Uterus (tissue), 2 donors: Measurements from ENCODE around the gene VAMP8.
"Not testable (repeated sequence)": the region's sequence is repeated elsewhere in the genome, so short reads cannot be mapped to it uniquely, and the experiment has no call there.

Experiments used
- CTCF ChIP-seq, 4 experiments: fragments of 200-600 bp in 2 of 4; fragments of 450-650 bp in 2 of 4; sonication (generic) in 2 of 4; IDR thresholded peaks; one replicate each; pipeline ENCODE4 v1.5.1; 2016 to 2019; ENCODE audit warnings: antibody characterized with exemption in 4 of 4, mild to moderate bottlenecking in 2 of 4, moderate library complexity in 1 of 4
- POLR2A ChIP-seq, 2 donors: fragments of 450-650 bp; IDR thresholded peaks; one replicate each; pipeline ENCODE4 v1.6.1; 2016; ENCODE audit warnings: antibody characterized with exemption in 2 of 2, mild to moderate bottlenecking in 1 of 2, moderate library complexity in 1 of 2

DNA sequence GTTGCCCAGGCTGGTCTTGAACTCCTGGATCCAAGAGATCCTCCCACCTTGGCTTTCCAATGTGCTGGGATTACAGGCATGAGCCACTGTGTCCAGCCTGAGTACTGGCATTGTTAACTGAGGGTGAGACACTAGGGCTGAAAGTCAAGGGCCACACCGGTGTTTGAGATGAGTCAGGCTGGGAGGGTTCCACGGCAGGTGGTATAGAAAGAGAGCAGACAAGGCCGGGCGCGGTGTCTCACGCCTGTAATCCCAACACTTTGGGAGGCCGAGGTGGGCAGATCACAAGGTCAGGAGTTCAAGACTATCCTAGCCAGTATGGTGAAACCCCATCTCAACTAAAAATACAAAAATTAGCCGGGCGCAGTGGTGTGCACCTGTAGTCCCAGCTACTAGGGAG lies 14.9 kb downstream of the VAMP8 start:
- TF ChIP-seq CTCF, POLR2A (IDR thresholded peaks at IDR 0.05): not testable (repeated sequence)
